ENCODE data around the gene SUSD4.
"Not testable (repeated sequence)": the region's sequence is repeated elsewhere in the genome, so short reads cannot be mapped to it uniquely, and the experiment has no call there.

The SUSD4 gene, protein sequence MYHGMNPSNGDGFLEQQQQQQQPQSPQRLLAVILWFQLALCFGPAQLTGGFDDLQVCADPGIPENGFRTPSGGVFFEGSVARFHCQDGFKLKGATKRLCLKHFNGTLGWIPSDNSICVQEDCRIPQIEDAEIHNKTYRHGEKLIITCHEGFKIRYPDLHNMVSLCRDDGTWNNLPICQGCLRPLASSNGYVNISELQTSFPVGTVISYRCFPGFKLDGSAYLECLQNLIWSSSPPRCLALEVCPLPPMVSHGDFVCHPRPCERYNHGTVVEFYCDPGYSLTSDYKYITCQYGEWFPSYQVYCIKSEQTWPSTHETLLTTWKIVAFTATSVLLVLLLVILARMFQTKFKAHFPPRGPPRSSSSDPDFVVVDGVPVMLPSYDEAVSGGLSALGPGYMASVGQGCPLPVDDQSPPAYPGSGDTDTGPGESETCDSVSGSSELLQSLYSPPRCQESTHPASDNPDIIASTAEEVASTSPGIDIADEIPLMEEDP

DNA sequence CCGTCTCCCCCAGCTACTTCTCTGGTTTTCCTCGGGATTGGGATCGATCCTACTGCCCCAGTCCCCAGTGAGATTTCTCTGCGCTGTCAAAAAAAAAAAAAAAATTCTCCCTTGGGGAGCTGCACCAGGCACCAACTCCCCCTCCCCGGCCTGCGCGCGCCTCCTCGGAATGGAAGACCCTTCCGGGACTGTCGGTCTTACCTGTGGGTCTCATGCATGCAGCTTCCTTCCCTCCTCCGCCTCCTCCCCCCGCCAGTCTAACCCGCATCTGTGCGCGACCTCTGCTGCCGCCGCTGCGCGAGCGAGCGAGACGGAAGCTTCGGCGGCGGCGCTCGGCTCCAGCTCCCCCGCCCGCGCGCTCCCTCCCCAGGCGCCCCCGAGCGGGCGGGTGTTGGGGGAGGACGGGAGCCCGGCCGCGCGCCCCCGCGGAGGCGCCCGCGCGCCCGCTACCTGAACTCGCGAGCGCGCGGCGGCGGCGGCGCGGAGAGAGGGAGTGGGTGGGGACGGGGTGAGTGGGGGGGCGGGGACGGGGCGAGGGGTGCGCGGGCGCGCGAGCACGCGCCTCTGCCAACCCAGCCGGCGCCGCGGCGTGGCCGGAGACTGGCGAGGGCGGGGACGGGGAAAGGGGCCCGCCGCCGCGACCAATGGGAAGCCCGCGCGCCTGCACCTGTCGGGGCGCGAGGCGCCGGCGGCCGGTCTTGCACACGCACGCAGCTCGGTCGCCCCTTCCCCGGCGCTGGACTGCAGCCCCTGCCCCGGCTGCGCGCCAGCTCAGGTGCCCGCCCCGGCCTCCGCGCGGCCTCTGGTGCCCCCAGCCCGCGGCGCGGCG is at the start of gene SUSD4:
SUSD4 (minus strand) TSS at position 321 of the 829 bp plus-strand sequence. CDS start 751 bp downstream, outside the sequence.
- in situ Hi-C loops (cut with HindIII; ENCODE audit: low sequenced_read_pairs): no loop called here

DNA sequence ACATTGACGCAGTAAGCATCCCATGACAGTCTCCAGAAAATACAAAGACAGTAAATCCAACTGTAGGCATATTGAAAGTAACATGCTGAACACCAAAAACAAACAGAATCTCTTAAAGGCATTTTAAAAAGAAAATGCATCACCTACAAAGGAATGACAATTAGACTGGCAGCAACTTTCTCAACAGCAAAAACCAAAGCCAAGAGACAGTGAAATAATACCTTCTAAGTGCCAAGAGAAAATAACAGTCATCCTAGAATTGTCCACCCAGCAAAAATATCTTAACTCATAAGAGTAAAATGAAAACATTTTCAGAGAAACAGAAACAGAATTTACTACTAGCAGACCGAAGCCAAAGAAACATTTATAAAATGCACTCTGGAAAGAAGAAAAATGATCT is 49.2 kb upstream of the SUSD4 start:
- in situ Hi-C loops (cut with HindIII; ENCODE audit: low sequenced_read_pairs): no loop called here

DNA sequence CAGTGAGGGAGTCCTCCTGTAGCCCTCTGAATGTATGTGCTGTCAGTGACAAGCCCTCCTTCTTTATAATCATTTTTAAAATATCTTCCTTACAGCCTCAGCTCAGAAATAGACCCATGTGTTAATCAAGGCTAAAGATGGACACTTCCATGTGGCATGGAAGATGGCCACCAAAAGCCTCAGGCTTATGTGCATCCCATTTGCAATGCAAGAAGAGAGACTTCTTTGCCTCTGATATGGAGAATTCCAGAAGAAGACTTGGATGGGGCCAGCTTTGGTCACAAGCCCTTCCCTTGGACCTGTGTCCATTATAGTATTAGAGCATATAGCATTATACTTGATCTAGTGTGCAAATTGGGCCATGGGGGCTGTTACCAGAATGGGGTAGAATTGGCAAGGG is 47.7 kb upstream of the SUSD4 start:
- in situ Hi-C loops (cut with HindIII; ENCODE audit: low sequenced_read_pairs): no loop called here

DNA sequence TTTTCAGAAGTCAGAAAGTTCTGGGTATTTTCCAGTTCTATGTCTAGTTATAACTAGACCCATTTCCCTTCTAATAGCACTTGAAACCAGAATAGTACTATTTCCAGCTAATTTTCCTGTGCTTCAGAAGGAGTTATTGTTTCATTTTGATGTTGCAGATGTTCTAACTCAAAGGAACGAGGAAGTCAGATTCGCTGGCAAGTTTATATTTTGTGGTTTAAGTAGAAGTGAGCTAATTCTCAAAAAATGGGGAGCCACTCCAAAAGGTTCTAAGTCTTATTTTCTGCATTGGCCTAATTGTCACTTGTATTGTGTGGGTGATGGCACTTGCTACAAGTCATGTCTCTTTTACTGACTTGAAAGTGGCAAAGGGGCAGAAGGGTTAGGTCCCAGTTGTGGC is 47.3 kb upstream of the SUSD4 start:
- in situ Hi-C loops (cut with HindIII; ENCODE audit: low sequenced_read_pairs): no loop called here

DNA sequence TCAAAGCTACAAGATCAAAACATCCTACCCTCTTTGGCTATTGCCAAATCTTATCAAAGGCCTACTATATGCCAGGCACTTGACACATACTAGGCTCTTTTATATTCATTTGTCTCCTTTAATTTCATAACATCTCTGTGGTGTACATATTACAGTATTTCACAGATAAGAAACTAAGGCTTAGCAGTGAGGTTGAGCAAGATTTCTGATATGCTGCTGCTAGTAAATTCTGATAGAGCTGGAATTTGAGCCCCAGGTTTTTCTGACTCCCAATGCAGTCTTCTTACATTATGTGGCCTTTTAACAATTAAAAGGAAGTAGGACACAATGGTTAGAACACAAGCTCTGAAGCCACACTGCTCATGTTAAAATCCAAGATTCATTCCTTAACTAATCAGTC is 46.1 kb upstream of the SUSD4 start:
- in situ Hi-C loops (cut with HindIII; ENCODE audit: low sequenced_read_pairs): no loop called here

DNA sequence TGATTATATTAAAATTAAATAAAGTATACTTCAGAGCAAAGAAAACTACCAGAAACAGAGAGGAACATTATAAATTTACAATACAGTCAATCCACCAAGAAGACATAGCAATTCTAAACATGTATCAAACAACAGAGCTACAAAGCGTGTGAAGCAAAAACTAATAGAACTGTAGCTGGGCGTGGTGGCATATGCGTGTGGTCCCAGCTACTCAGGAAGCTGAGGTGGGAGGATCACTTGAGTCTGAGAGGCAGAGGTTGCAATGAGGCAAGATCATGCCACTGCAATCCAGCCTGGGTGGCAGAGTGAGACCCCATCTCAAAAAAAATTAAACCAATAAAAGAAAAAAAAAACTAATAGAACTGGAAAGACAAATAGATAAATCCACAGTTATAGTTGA is 41.5 kb upstream of the SUSD4 start:
- in situ Hi-C loops (cut with HindIII; ENCODE audit: low sequenced_read_pairs): no loop called here

DNA sequence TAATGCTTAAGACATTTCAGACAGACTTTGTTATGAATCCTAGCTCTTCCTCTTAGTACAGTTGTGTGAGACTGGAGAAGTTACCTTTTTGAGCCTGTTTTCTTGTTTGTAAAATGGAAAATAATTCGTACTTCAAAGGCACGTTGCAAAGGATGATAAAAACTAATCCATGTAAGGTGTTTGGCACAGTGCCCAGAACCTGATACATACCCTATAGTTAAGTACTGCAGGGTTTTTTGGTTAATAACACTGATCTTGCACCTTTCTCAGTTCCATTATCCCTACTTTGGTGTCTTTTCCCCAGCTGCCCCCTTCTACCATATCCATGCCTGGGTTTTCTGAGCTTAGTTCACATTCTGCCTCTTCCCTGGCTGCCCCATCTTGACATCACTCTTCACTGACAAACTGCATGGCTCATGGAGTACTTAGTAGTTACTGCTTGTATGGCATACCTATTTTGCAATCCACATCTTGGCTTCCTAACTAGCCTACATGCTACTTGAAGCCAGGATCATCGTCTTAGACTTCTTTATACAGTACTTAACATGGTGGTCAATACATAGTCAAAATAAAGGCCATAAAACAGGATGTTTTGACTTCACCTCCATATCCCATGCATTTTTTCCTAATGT is 39.3 kb upstream of the SUSD4 start:
- in situ Hi-C loops (cut with HindIII; ENCODE audit: low sequenced_read_pairs): no loop called here

DNA sequence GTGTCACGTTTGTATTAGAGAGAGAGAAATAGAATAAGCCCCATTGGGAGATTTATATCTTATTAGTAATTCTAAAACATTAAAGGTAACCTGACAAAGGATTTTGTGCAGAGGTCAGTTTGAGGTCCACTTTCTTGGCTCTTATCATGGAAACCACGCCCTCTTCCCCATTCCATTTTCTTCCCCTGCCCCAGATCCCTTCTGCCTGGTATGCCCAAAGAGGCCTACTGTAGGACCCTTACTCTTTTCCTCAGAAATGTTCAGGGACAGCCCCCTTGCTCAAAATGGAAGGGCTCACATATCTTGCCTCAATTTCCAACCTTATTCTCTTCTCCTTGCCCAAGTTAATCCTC is 38.8 kb upstream of the SUSD4 start:
- in situ Hi-C loops (cut with HindIII; ENCODE audit: low sequenced_read_pairs): no loop called here

DNA sequence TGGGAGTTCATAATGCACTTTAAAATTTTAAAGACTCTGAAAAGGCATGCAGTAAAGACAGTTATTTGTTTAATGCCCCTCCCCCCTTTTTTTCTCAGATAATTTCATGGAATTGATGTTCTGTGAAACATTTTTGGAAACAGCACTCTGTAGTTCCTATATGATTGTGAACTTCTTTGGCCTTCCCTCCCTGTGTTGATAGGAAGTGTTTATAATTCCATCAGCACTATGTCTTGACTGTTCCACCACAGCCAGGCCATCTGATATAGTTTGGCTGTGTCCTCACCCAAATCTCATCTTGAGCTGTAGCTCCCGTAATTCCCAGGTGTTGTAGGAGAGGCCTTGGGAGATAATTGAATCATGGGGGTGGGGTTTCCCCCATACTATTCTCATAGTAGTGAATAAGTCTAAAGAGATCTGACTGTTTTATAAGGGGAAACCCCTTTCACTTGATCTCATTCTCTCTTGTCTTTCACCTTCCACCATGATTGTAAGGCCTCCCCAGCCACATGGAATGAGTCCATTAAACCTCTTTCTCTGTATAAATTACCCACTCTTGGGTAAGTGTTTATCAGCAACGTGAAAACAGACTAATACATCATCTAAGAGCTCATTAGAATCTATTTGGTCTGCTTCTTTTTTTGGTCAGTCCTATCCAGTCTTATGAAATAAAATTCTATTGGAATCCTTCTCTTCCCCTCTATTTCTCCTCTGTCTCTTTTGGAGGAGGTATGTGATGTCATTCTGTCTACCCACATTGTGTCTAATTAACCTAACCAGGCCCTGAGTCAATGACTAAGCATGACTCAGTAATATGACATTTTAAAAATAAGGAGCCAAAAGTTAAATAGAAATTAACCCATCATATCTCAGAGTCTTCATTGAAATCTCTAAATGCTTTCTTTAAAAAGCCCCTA is 38.2 kb upstream of the SUSD4 start:
- in situ Hi-C loops (cut with HindIII; ENCODE audit: low sequenced_read_pairs): no loop called here

DNA sequence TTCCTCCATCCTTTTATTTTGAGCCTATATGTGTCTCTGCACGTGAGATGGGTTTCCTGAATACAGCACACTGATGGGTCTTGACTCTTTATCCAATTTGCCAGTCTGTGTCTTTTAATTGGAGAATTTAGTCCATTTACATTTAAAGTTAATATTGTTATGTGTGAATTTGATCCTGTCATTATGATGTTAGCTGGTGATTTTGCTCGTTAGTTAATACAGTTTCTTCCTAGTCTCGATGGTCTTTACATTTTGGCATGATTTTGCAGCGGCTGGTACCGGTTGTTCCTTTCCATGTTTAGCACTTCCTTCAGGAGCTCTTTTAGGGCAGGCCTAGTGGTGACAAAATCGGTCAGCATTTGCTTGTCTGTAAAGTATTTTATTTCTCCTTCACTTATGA is 35.4 kb upstream of the SUSD4 start:
- in situ Hi-C loops (cut with HindIII; ENCODE audit: low sequenced_read_pairs): not testable (repeated sequence)

DNA sequence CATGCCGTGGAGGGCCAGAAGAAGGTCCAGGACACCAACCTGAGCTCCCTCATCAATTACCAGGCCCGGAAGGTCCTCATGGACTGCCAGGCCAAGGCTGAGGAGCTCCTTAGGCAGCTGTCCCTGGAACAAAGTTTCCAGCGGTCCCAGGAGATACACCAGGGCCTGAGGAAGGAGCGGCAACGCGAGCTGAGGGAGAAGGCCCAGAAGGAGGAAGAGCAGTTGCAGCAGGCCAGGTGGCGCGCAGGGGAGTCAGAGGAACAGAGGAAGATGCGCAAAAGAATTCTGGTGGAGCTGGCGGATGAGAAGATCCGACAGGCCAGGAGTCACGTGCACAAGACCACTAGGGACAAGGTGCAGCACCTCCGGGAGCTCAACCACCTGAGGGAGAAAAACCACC is 30.7 kb upstream of the SUSD4 start:
- in situ Hi-C loops (cut with HindIII; ENCODE audit: low sequenced_read_pairs): no loop called here

DNA sequence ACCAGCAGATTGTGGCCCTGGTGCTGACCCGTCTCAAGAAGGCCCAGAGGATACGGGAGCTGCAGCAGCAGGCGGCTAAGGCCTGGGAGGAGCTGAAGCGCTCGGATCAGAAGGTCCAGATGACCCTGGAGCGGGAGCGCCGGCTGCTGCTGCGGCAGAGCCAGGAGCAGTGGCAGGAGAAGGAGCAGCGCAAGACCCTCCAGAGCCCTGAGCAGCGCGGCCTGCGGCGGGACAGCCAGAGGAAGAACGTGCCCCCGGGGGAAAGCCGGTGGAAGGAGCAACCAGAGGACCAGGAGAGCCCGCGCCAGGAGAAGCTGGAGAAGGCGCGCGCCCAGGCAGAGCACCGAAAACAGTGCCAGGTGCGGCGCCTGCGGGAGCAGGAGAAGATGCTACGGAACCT is 30.3 kb upstream of the SUSD4 start:
- in situ Hi-C loops (cut with HindIII; ENCODE audit: low sequenced_read_pairs): no loop called here

DNA sequence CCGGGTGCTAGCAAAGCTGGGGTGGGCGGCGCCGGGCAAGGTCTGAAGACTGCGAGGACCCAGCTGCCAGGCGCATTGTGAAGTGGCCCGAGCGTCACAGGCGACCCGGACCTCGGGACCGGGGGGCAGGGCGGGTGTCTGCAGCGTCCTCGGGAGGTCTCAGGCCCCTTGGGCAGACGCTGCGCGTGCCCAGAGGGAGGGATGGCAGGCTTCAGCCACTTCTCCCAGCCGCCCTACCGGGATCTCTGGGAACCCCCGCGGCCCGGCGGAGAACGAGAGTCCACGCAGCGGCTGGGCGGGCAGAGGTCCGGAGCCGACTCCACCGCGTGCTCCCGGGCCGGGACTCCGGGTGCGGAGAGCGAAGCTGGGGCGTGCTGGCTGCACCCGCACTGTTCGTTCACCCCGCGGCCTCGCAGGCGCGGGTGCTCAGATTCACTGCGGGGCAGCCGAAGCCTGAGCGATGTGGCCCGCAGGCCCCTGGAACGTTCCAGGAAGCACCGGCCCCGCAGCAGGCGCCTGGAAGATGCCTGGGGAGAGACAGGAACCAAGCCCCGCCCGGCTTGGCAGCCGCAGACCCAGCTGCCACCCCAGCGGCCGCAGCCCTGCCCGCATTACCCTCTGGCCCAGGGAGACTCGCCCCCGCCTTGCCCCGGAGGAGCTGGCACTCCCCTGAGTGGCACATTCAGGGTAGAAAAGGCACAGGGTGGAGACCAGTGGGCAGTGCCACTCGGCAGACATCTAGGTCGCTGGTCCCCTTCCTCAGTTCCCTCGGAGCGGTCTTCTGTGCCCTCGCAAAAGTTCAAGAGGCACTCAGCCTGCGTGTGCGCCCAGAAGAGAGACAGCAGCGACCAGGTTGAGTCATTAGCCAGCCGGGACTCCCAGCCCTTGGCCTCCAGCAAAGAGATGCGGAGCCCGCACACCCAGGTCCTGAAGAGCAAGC is 29.6 kb upstream of the SUSD4 start, which contains the start of gene CCDC185:
CCDC185 (plus strand) TSS at position 141 of the 940 bp plus-strand sequence; CDS start at position 202, 61 bp downstream.
- in situ Hi-C loops (cut with HindIII; ENCODE audit: low sequenced_read_pairs): no loop called here

DNA sequence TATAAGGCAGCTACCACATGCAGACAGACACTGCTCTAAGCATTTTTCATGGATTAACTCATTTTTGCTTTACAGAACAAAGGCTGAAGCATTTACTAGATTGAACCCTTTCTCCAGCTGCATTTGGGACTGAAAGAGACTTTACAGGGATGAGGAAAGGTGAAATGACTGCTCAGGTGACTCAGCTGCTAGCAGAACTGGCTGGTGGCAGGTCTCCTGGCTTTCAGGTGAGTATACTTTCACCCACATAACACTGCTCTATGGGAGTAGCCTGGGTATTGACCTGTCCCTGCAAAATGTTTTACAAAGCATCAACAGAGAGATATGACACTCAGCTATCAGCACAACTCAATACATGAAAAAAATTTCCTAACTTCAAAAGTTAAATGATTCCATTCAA is 26.6 kb upstream of the SUSD4 start:
- in situ Hi-C loops (cut with HindIII; ENCODE audit: low sequenced_read_pairs): no loop called here

DNA sequence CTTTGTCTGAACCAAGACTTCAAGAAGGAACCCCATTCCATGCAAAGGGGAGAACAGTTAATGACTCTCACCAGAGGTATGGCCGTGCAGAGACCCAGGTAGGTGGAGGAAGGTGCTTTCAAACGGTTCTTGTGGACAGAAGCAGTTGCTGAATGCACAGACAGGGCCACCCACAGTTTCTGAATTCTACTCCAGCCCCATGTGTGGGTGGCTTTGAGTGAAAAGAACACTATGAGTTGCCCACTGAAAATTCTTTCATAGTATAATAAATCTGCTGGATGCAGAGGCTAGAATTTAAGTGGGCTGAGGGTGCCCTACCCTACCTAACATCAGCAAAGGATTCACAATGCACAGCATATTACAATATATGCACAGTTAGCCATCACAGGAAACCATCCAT is 22.0 kb upstream of the SUSD4 start:
- in situ Hi-C loops (cut with HindIII; ENCODE audit: low sequenced_read_pairs): no loop called here

DNA sequence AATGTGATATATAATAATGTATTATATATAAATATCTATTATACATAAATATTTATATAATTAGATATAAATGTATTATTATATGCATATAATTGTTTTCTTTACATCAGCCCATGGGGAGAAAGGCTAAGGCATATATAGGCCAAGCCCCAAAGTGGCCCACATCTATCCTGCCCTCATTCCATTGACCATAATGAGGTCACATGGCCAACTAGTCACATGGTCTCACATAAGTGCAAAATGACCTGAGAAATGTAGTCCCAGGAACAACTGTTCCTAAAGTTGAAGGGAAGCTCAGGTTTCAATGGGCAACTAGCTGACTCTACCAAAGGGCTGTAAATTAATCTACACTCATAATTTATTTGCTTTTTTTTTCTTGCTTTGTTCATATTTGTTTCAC is 14.8 kb upstream of the SUSD4 start:
- in situ Hi-C loops (cut with HindIII; ENCODE audit: low sequenced_read_pairs): no loop called here

DNA sequence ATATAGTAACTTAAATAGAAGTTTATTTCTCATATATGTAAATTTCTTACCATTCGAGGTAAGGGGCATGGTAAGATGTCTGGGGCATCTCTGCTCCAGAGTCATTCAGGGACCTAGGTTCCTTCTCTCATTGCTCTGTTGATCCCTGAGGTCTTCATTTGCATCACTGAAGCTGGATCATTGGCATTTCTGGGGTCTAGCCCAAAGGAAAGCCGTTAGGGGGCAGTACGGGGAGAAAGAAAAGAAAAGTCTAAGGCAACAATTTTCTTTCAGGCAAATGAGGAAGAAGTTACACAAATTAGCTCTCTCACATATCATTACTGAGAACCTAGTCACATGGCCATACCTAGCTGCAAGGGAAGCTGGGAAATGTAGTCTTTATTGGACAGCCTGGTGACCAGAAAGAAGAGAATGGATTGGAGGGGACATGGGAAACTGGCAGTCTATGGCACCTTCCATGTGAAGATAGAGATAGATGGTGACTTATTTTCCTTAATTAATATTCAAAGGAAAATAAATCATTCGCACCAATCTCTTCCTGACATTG is 10.2 kb upstream of the SUSD4 start:
- in situ Hi-C loops (cut with HindIII; ENCODE audit: low sequenced_read_pairs): no loop called here

DNA sequence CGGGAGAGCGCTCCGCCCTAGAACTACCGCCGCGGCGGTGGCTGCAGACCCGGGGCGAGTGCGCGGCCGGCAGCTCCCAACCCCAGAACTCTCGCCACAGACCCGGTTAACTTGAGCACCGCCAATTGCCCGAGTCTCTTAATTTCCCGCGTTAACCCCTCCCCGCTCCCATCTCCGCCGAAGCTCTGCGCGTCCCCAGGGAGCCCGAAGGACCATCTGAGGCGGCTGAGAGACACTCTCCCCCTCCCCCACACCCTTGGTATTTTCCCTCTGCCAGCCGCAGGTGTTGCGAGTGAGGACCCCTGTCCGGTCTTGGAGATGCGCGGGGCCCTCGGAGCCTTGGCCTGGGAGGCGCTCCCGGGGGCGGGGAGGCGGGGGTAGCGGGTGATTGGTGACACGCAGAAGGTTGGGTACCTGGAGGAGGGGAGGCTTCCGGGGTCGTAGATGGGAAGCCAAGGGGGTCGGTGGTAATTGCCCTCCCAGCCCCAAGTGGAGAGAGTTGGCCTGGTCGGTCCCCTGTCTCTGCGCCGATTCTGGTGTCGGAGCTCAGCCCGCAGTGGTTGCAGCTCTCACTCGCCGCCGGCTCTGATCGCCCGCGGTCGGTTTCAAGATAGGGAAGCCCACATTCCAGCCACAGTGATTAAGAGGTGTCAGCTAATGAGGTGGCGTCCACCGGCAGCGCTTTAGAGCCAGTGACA is 858 bp upstream of the SUSD4 start:
- in situ Hi-C loops (cut with HindIII; ENCODE audit: low sequenced_read_pairs): no loop called here
